A673 (cell line): ENCODE data around the gene CACNA1G.

Experiments used
- CTCF ChIP-seq: fragments of 300-800, 200-600 bp; sonication (generic); conservative IDR thresholded peaks from 2 replicates; pipeline ENCODE4 v1.5.1; 2017; ENCODE audit warnings: low read depth, mild to moderate bottlenecking, antibody characterized with exemption, low read length, moderate library complexity, mixed read lengths
- EZH2 ChIP-seq: fragments of 200-600 bp; sonication (generic); IDR thresholded peaks from 2 replicates; pipeline ENCODE4 v1.6.1; 2017; ENCODE audit warnings: borderline replicate concordance, low read depth, mild to moderate bottlenecking, mixed read lengths, antibody characterized with exemption, low read length; ENCODE audit not compliant: poor library complexity, severe bottlenecking

GRCh38 chr17:50560185-50560824 lies at the start of gene CACNA1G:
- TF ChIP-seq CTCF = no peak
- no peak for TF ChIP-seq EZH2
